ENCODE results near the gene CEP89.

- TF ChIP-seq CTCF (IDR thresholded peaks at IDR 0.05) (no peak), POLR2A (IDR thresholded peaks at IDR 0.05) (no peak)
Measured at GRCh38 chr19:32909257-32909656, 62.5 kb downstream of the CEP89 start.
